SK-N-SH (cell line): Measurements from ENCODE around the gene CBFA2T3.

Source experiments
- EP300 ChIP-seq, 2 experiments: IDR thresholded peaks; 2 replicates each; pipeline versions ENCODE4 v1.4.0 to v1.6.1; 2012; ENCODE audit warnings: borderline replicate concordance in 1 of 2, low read depth in 1 of 2, low read length in 1 of 2
- EZH2phosphoT487 ChIP-seq: fragments of 200-600 bp; sonication (generic); IDR thresholded peaks from 2 replicates; pipeline ENCODE4 v1.6.1; 2017; ENCODE audit warnings: low read depth, mixed run types, mild to moderate bottlenecking, antibody characterized with exemption, moderate library complexity, borderline replicate concordance
- FOXM1 ChIP-seq: IDR thresholded peaks from 2 replicates; pipeline ENCODE4 v1.4.0; 2012; ENCODE audit warnings: low read depth, mild to moderate bottlenecking
- GABPA ChIP-seq: IDR thresholded peaks from 2 replicates; pipeline ENCODE4 v1.4.0; 2012; ENCODE audit warnings: low read depth, mild to moderate bottlenecking
- MXI1 ChIP-seq: IDR thresholded peaks from 2 replicates; pipeline ENCODE4 v1.6.1; 2012; ENCODE audit warnings: mild to moderate bottlenecking, low read depth, low read length, improper control_type of control experiment
- POLR2AphosphoS5 ChIP-seq: IDR thresholded peaks from 2 replicates; pipeline ENCODE4 v1.6.1; 2012; ENCODE audit warnings: low read depth, low read length
- RAD21 ChIP-seq: IDR thresholded peaks from 2 replicates; pipeline ENCODE4 v1.6.1; 2012; ENCODE audit warnings: mild to moderate bottlenecking, low read length
- SIN3A ChIP-seq: IDR thresholded peaks from 2 replicates; pipeline ENCODE4 v1.6.1; 2012; ENCODE audit warnings: low read depth, mild to moderate bottlenecking, low read length, moderate library complexity, borderline replicate concordance
- TAF1 ChIP-seq: IDR thresholded peaks from 2 replicates; pipeline ENCODE4 v1.6.1; 2012; ENCODE audit warnings: low read depth, mild to moderate bottlenecking, low read length, moderate library complexity, borderline replicate concordance
- TEAD4 ChIP-seq: IDR thresholded peaks from 2 replicates; pipeline ENCODE4 v1.4.0; 2012; ENCODE audit warnings: mild to moderate bottlenecking, borderline replicate concordance; ENCODE audit not compliant: insufficient read depth
- TF ChIP-seq, protein P1 (sequence below): fragments of 200-600 bp; sonication (generic); IDR thresholded peaks from 2 replicates; pipeline ENCODE4 v1.6.1; 2017; ENCODE audit warnings: antibody characterized with exemption, mild to moderate bottlenecking, moderate library complexity
- TF ChIP-seq, protein P2 (sequence below): IDR thresholded peaks from 2 replicates; pipeline ENCODE4 v1.4.0; 2012; ENCODE audit warnings: low read depth, borderline replicate concordance
- TF ChIP-seq, protein P3 (sequence below): fragments of 150-350 bp; IDR thresholded peaks from 2 replicates; pipeline ENCODE4 v1.6.1; 2016; ENCODE audit warnings: mild to moderate bottlenecking, low read depth, low read length
- TF ChIP-seq, protein P4 (sequence below): IDR thresholded peaks from 2 replicates; pipeline ENCODE4 v1.6.1; 2012; ENCODE audit warnings: mild to moderate bottlenecking, low read depth, low read length, moderate library complexity

GRCh38 chr16:88911946-88912310 is 65.1 kb downstream of the CBFA2T3 start:
- TF ChIP-seq, protein P1, sequence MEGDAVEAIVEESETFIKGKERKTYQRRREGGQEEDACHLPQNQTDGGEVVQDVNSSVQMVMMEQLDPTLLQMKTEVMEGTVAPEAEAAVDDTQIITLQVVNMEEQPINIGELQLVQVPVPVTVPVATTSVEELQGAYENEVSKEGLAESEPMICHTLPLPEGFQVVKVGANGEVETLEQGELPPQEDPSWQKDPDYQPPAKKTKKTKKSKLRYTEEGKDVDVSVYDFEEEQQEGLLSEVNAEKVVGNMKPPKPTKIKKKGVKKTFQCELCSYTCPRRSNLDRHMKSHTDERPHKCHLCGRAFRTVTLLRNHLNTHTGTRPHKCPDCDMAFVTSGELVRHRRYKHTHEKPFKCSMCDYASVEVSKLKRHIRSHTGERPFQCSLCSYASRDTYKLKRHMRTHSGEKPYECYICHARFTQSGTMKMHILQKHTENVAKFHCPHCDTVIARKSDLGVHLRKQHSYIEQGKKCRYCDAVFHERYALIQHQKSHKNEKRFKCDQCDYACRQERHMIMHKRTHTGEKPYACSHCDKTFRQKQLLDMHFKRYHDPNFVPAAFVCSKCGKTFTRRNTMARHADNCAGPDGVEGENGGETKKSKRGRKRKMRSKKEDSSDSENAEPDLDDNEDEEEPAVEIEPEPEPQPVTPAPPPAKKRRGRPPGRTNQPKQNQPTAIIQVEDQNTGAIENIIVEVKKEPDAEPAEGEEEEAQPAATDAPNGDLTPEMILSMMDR: no peak
- TF ChIP-seq EZH2phosphoT487: no peak
- no peak for TF ChIP-seq POLR2AphosphoS5
- no peak for TF ChIP-seq SIN3A
- TF ChIP-seq RAD21: no peak
- TF ChIP-seq EP300 (IDR thresholded peaks at IDR 0.05; ENCODE audit: borderline replicate concordance in 1 of 2, low read depth in 1 of 2, low read length in 1 of 2): no peak
- no peak for TF ChIP-seq TAF1
- TF ChIP-seq TEAD4: no peak
- no peak for TF ChIP-seq GABPA
- TF ChIP-seq, protein P2, sequence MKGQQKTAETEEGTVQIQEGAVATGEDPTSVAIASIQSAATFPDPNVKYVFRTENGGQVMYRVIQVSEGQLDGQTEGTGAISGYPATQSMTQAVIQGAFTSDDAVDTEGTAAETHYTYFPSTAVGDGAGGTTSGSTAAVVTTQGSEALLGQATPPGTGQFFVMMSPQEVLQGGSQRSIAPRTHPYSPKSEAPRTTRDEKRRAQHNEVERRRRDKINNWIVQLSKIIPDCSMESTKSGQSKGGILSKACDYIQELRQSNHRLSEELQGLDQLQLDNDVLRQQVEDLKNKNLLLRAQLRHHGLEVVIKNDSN: no peak
- no peak for TF ChIP-seq FOXM1
- no peak for TF ChIP-seq MXI1
- TF ChIP-seq, protein P3, sequence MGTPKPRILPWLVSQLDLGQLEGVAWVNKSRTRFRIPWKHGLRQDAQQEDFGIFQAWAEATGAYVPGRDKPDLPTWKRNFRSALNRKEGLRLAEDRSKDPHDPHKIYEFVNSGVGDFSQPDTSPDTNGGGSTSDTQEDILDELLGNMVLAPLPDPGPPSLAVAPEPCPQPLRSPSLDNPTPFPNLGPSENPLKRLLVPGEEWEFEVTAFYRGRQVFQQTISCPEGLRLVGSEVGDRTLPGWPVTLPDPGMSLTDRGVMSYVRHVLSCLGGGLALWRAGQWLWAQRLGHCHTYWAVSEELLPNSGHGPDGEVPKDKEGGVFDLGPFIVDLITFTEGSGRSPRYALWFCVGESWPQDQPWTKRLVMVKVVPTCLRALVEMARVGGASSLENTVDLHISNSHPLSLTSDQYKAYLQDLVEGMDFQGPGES: no peak
- TF ChIP-seq, protein P4, sequence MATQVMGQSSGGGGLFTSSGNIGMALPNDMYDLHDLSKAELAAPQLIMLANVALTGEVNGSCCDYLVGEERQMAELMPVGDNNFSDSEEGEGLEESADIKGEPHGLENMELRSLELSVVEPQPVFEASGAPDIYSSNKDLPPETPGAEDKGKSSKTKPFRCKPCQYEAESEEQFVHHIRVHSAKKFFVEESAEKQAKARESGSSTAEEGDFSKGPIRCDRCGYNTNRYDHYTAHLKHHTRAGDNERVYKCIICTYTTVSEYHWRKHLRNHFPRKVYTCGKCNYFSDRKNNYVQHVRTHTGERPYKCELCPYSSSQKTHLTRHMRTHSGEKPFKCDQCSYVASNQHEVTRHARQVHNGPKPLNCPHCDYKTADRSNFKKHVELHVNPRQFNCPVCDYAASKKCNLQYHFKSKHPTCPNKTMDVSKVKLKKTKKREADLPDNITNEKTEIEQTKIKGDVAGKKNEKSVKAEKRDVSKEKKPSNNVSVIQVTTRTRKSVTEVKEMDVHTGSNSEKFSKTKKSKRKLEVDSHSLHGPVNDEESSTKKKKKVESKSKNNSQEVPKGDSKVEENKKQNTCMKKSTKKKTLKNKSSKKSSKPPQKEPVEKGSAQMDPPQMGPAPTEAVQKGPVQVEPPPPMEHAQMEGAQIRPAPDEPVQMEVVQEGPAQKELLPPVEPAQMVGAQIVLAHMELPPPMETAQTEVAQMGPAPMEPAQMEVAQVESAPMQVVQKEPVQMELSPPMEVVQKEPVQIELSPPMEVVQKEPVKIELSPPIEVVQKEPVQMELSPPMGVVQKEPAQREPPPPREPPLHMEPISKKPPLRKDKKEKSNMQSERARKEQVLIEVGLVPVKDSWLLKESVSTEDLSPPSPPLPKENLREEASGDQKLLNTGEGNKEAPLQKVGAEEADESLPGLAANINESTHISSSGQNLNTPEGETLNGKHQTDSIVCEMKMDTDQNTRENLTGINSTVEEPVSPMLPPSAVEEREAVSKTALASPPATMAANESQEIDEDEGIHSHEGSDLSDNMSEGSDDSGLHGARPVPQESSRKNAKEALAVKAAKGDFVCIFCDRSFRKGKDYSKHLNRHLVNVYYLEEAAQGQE: no peak
